WTC11 (cell line): ENCODE data around the gene LBX2.

Experiments used
- CTCF ChIP-seq: fragments of 200-600 bp; IDR thresholded peaks from 2 replicates; pipeline ENCODE4 v1.8.0; 2022; ENCODE audit warnings: antibody characterized with exemption
- ESRRA ChIP-seq: sonication (generic); formaldehyde crosslinking; IDR thresholded peaks from 2 replicates; pipeline ENCODE4 v1.8.1; 2022; ENCODE audit warnings: mild to moderate bottlenecking, missing genetic modification reagents, borderline replicate concordance
- FOXP1 ChIP-seq: sonication (generic); formaldehyde crosslinking; IDR thresholded peaks from 2 replicates; pipeline ENCODE4 v1.8.0; 2022; ENCODE audit warnings: missing genetic modification reagents, mild to moderate bottlenecking, moderate library complexity, borderline replicate concordance
- MLX ChIP-seq: sonication (generic); formaldehyde crosslinking; IDR thresholded peaks from 2 replicates; pipeline ENCODE4 v1.8.1; 2023; ENCODE audit warnings: mild to moderate bottlenecking, missing genetic modification reagents, moderate library complexity
- NFATC4 ChIP-seq: fragments of 250-450 bp; sonication (Bioruptor Pico); IDR thresholded peaks from 2 replicates; pipeline ENCODE4 v1.9.0; 2021; ENCODE audit warnings: mild to moderate bottlenecking
- NR2C2 ChIP-seq: sonication (generic); formaldehyde crosslinking; IDR thresholded peaks from 2 replicates; pipeline ENCODE4 v1.8.0; 2022; ENCODE audit warnings: mild to moderate bottlenecking, missing genetic modification reagents
- PREB ChIP-seq: sonication (generic); formaldehyde crosslinking; IDR thresholded peaks from 2 replicates; pipeline ENCODE4 v1.8.1; 2022; ENCODE audit warnings: mild to moderate bottlenecking, missing genetic modification reagents, moderate library complexity, borderline replicate concordance
- SP1 ChIP-seq: sonication (generic); formaldehyde crosslinking; conservative IDR thresholded peaks from 2 replicates; pipeline ENCODE4 v1.8.1; 2022; ENCODE audit warnings: missing genetic modification reagents
- TCF7 ChIP-seq: sonication (generic); formaldehyde crosslinking; IDR thresholded peaks from 2 replicates; pipeline ENCODE4 v1.8.0; 2022; ENCODE audit warnings: mild to moderate bottlenecking, low read depth, missing genetic modification reagents, moderate library complexity

GRCh38 chr2:74502147-74502719 is 2.8 kb upstream of the LBX2 start:
- no peak for TF ChIP-seq CTCF
- no peak for TF ChIP-seq ESRRA (CRISPR knock-in tag)
- TF ChIP-seq NR2C2 (CRISPR knock-in tag), result no peak
- no peak for TF ChIP-seq TCF7 (CRISPR knock-in tag)
- no peak for TF ChIP-seq PREB (CRISPR knock-in tag)
- TF ChIP-seq FOXP1 (CRISPR knock-in tag), result no peak
- TF ChIP-seq MLX (CRISPR knock-in tag), result no peak
- no peak for TF ChIP-seq SP1 (CRISPR knock-in tag)
- TF ChIP-seq NFATC4 (CRISPR knock-in tag), result no peak
